Posterior vena cava (tissue), 2 donors: ENCODE results near the gene TNPO3. TPM values are rescaled to one million over a fixed set of nuclear protein-coding genes. Genes with fewer than 3 reads are reported as not detected.

Experiments
- DNase-seq: peaks from one replicate; pipeline ENCODE4 v3.0.0-alpha.2; 2020; ENCODE audit warnings: low spot score
- intact Hi-C, 2 donors: fragments of 100-400 bp; cut with DNase I; formaldehyde crosslinking; loops; one replicate each; pipeline versions ENCODE4 v1.14.1 to v1.14.2; 2022 to 2023
- long read RNA-seq, 2 donors: library from polyadenylated mRNA; unstranded; transcript quantifications; one replicate each; pipeline ENCODE4 v2.0.0, GENCODE V29; 2020 to 2021
- total RNA-seq, 2 donors: library from RNA; stranded (reverse); fragmentation: NEBNext Ultra II Directional; extraction: Animal tissue kit (Norgen Biotek cat#: 25700); gene quantifications; one replicate each; pipeline ENCODE4 v1.2.1, GENCODE V29; 2021
- donor health status: DM: yes; HTN: yes; CAD: no.
- donor health status: DM: yes; HTN: yes; CAD: no.

Gene TNPO3
- total RNA-seq: 10 to 100 TPM; 25.4 to 27.9 TPM
- long read RNA-seq, donor 1, full-length matches to known transcripts: 4 of 10 reads
- long read RNA-seq, donor 1, partial matches to known transcripts: 5 of 10 reads
- long read RNA-seq, donor 1, other reads (novel, unspliced or antisense): 1 of 10 reads
- long read RNA-seq, donor 2, full-length matches to known transcripts: 13 of 26 reads
- long read RNA-seq, donor 2, partial matches to known transcripts: 8 of 26 reads
- long read RNA-seq, donor 2, other reads (novel, unspliced or antisense): 5 of 26 reads

GRCh38 chr7:129054438-129055293 lies at the start of gene TNPO3:
TNPO3 (minus strand) TSS chr7:129055111; CDS start chr7:129054770, 341 bp downstream.
- DNase-seq: peak; percentile 98
- intact Hi-C loops: no loop called here

GRCh38 chr7:129103561-129104324 lies 48.8 kb upstream of the TNPO3 start:
- intact Hi-C loops: loop anchor here in 1 of 2 donors (1.0 kb wide), 1 partner anchor 16 kb away; no protein-coding TSS in a partner anchor
- DNase-seq: no peak

- intact Hi-C loops: no loop called here
- no peak for DNase-seq
Observed at GRCh38 chr7:129101746-129102145, 46.8 kb upstream of the TNPO3 start.

GRCh38 chr7:129100827-129101166 lies 45.9 kb upstream of the TNPO3 start:
- intact Hi-C loops: no loop called here
- DNase-seq: no peak

GRCh38 chr7:129098409-129099084 lies 43.6 kb upstream of the TNPO3 start:
- intact Hi-C loops: loop anchor here (5.0 to 10.0 kb wide), 2 partner anchors 186 to 194 kb away; partner anchors contain the start of gene KCP (in 1 of the 2)
- no peak for DNase-seq

GRCh38 chr7:129095258-129095657 lies 40.3 kb upstream of the TNPO3 start:
- DNase-seq: no peak
- intact Hi-C loops: loop anchor here (5.0 to 10.0 kb wide), 2 partner anchors 183 to 190 kb away; partner anchors contain the start of gene KCP (in 1 of the 2)

- intact Hi-C loops: loop anchor here in 1 of 2 donors (10.0 kb wide), 1 partner anchor 190 kb away; no protein-coding TSS in a partner anchor
- DNase-seq: no peak
Observed at GRCh38 chr7:129094501-129094900, 39.6 kb upstream of the TNPO3 start.

- DNase-seq: no peak
- intact Hi-C loops: loop anchor here in 1 of 2 donors (10.0 kb wide), 1 partner anchor 189 kb away; no protein-coding TSS in a partner anchor
Observed at GRCh38 chr7:129093867-129094456, 39.1 kb upstream of the TNPO3 start.

- intact Hi-C loops: loop anchor here in 1 of 2 donors (10.0 kb wide), 1 partner anchor 187 kb away; no protein-coding TSS in a partner anchor
- peak; percentile 94 for DNase-seq
Observed at GRCh38 chr7:129091484-129092002, 36.6 kb upstream of the TNPO3 start.

GRCh38 chr7:129090300-129090907 lies 35.5 kb upstream of the TNPO3 start:
- intact Hi-C loops: loop anchor here in 1 of 2 donors (10.0 kb wide), 1 partner anchor 186 kb away; no protein-coding TSS in a partner anchor
- DNase-seq: no peak

- intact Hi-C loops: loop anchor here in 1 of 2 donors (10.0 kb wide), 1 partner anchor 185 kb away; no protein-coding TSS in a partner anchor
- no peak for DNase-seq
Observed at GRCh38 chr7:129089521-129090212, 34.8 kb upstream of the TNPO3 start.

GRCh38 chr7:129084801-129085551 lies 30.1 kb upstream of the TNPO3 start:
- no peak for DNase-seq
- intact Hi-C loops: no loop called here

GRCh38 chr7:129083525-129083924 lies 28.6 kb upstream of the TNPO3 start:
- intact Hi-C loops: no loop called here

GRCh38 chr7:129078455-129078854 lies 23.5 kb upstream of the TNPO3 start:
- DNase-seq: no peak
- intact Hi-C loops: no loop called here

More at GRCh38 chr7:129083525-129083924, 28.6 kb upstream of the TNPO3 start:
- no peak for DNase-seq

GRCh38 chr7:129076886-129077285 lies 22.0 kb upstream of the TNPO3 start:
- intact Hi-C loops: no loop called here
- no peak for DNase-seq

- DNase-seq: no peak
Observed at GRCh38 chr7:129074994-129075393, 20.1 kb upstream of the TNPO3 start.

More at GRCh38 chr7:129074994-129075393, 20.1 kb upstream of the TNPO3 start:
- intact Hi-C loops: no loop called here
